Immature natural killer cell (primary cell): Measurements from ENCODE around the gene IQCE. TPM values are rescaled to one million over a fixed set of nuclear protein-coding genes. Genes with fewer than 3 reads are reported as not detected.
A peak's percentile ranks its signal among the peaks of the same experiment; 100 is the strongest.
"Not testable (repeated sequence)": the region's sequence is repeated elsewhere in the genome, so short reads cannot be mapped to it uniquely, and the experiment has no call there.

ENCODE experiments used
- DNase-seq, 3 donors: peaks; one replicate each; pipeline ENCODE4 v3.0.0; 2022; ENCODE audit warnings: mixed read lengths in 1 of 3
- H3K27ac Mint-ChIP-seq, 6 donors: one replicate each; pipeline ENCODE4 v1.8.0; 2020; ENCODE audit warnings: mixed read lengths in 6 of 6, mild to moderate bottlenecking in 5 of 6, inconsistent platforms in 4 of 6, moderate library complexity in 3 of 6
- H3K27me3 Mint-ChIP-seq, 3 donors: one replicate each; pipeline ENCODE4 v1.8.0; 2020 to 2021; ENCODE audit warnings: low read depth in 3 of 3, mild to moderate bottlenecking in 3 of 3, mixed read lengths in 3 of 3, moderate library complexity in 3 of 3, inconsistent platforms in 1 of 3
- H3K36me3 Mint-ChIP-seq, 3 donors: one replicate each; pipeline ENCODE4 v1.8.0; 2020; ENCODE audit warnings: mixed read lengths in 3 of 3, inconsistent platforms in 2 of 3, mild to moderate bottlenecking in 2 of 3
- H3K4me1 Mint-ChIP-seq, 2 donors: one replicate each; pipeline ENCODE4 v1.8.0; 2020; ENCODE audit warnings: inconsistent platforms in 2 of 2, mild to moderate bottlenecking in 2 of 2, mixed read lengths in 2 of 2, moderate library complexity in 1 of 2
- H3K4me3 Mint-ChIP-seq, 5 donors: one replicate each; pipeline ENCODE4 v1.8.0; 2020; ENCODE audit warnings: mild to moderate bottlenecking in 5 of 5, mixed read lengths in 5 of 5, inconsistent platforms in 3 of 5, moderate library complexity in 3 of 5
- H3K9me3 Mint-ChIP-seq, 6 donors: one replicate each; pipeline ENCODE4 v1.8.0; 2020; ENCODE audit warnings: mild to moderate bottlenecking in 6 of 6, mixed read lengths in 6 of 6, inconsistent platforms in 4 of 6, moderate library complexity in 3 of 6
- polyA plus RNA-seq, 3 donors: library from polyadenylated mRNA; unstranded; fragments of 300-500 nt; fragmentation: Illumina TruSeq; gene quantifications; one replicate each; pipeline ENCODE4 v1.2.3, GENCODE V29; 2021

Gene IQCE
- polyA plus RNA-seq, 3 donors from 2014 or later, result 1.9 to 4.2 TPM; not detected in 1

- H3K4me1 Mint-ChIP-seq, result no peaks in the 10 kb centered on the region
- no peak for DNase-seq
- peaks cover 3 to 9% (median 3%) of the 10 kb centered on the region in 3 donors for H3K36me3 Mint-ChIP-seq
- peak overlapping the region in 2 of 6 donors; percentile 45 to 49 for H3K27ac Mint-ChIP-seq
- H3K27me3 Mint-ChIP-seq, result peaks cover 6 to 44% (median 31%) of the 10 kb centered on the region in 3 donors
- H3K4me3 Mint-ChIP-seq, result no peak overlapping the region
- no peaks in the 10 kb centered on the region for H3K9me3 Mint-ChIP-seq
Observed at GRCh38 chr7:2542916-2543871, 15.6 kb upstream of the IQCE start.

- peaks cover 8 to 10% (median 10%) of the 10 kb centered on the region in 3 donors for H3K36me3 Mint-ChIP-seq
- no peak overlapping the region for H3K27ac Mint-ChIP-seq
- no peaks in the 10 kb centered on the region for H3K9me3 Mint-ChIP-seq
- H3K4me1 Mint-ChIP-seq, result peaks cover 1 to 6% of the 10 kb centered on the region in 2 donors
- no peak overlapping the region for H3K4me3 Mint-ChIP-seq
- DNase-seq, result no peak
- peaks cover 6 to 32% (median 22%) of the 10 kb centered on the region in 3 donors for H3K27me3 Mint-ChIP-seq
Observed at GRCh38 chr7:2544541-2545188, 14.1 kb upstream of the IQCE start.

DNA sequence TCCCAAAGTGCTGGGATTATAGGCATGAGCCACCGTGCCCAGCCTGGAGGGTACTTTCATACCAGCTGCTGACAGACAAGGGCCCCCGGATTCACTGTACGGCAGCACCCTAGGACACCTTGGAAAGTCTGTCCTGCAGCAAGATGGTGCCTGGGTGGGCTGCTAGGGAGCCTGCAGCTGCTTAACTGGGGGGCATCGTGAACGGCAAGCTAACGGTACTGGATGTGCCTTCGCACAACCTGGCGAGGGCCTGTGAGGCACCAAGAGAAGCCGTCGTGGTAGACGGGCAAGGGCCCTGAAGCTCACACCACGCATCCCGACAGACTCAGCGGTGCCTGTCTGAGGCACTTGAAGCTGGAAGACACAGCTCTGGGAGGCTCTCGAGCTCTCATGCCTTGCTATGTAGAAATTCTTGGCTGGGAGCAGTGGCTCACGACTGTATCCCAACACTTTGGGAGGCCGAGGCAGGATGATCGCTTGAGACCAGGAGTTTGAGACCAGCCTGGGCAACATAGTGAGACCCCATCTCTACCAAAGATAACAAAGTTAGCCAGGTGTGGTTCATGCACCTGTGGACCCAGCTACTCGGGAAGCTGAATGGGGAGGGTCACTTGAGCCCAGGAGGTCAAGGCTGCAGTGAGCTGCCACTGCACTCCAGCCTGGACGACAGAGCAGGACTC, 12.9 kb upstream of the IQCE start:
- H3K4me1 Mint-ChIP-seq, result peaks cover 4 to 6% of the 10 kb centered on the region in 2 donors
- peak overlapping the region in 1 of 5 donors; percentile 21 for H3K4me3 Mint-ChIP-seq
- no peak overlapping the region for H3K27ac Mint-ChIP-seq
- H3K27me3 Mint-ChIP-seq, result peaks cover 6 to 26% (median 24%) of the 10 kb centered on the region in 3 donors
- DNase-seq, result no peak
- no peaks in the 10 kb centered on the region for H3K9me3 Mint-ChIP-seq
- H3K36me3 Mint-ChIP-seq, result peaks cover 10 to 12% (median 11%) of the 10 kb centered on the region in 3 donors

DNA sequence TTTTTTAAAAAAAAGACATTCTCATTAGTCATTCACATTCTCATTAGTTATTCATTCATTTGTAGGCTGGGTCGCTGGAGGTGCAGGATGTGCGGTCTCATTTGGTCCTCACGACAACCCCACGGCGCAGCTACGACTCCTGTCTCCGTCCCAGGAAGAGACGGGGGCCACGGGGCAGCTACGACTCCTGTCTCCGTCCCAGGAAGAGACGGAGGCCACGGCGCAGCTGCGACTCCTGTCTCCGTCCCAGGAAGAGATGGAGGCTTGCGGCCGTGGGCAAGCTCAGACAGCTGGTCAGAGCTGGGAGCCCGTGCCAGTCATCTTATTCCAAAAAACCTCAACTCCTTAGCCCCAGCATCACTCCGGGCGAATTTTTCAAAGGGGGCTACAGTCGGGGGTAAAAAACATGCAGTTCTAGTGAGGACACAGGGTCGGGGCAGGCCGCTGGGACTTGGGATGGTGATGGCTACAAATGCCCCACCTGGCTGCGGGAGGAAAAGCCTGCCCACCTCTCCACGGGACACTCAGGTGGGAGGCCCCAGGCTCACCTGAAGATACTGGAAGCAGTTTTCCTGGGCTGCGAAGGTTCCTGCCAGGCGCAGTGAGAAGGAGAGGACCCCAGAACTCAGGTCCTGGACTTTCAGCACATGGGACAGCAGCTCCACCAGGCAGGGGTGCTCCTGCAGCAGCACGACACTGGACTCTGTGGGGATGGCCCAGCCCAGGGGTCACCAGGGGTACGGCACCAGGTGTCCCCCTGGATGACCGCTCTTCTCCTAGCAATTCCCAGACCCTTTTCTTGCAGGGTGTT, 11.8 kb upstream of the IQCE start:
- H3K27ac Mint-ChIP-seq, result no peak overlapping the region
- no peaks in the 10 kb centered on the region for H3K9me3 Mint-ChIP-seq

GRCh38 chr7:2551418-2551817, 7.4 kb upstream of the IQCE start:
- Mint-ChIP-seq H3K27me3 (peaks cover 0 to 7% (median 5%) of the 10 kb centered on the region in 3 donors), H3K4me1 (peaks cover 24 to 29% of the 10 kb centered on the region in 2 donors), H3K4me3 (no peak overlapping the region), H3K27ac (peak overlapping the region in 1 of 6 donors; percentile 40), H3K36me3 (peaks cover 10 to 17% (median 12%) of the 10 kb centered on the region in 3 donors), H3K9me3 (no peaks in the 10 kb centered on the region)
- no peak for DNase-seq

More for the DNA sequence above, 11.8 kb upstream of the IQCE start:
- no peak overlapping the region for H3K4me3 Mint-ChIP-seq
- DNase-seq, result no peak
- peaks cover 4 to 11% of the 10 kb centered on the region in 2 donors for H3K4me1 Mint-ChIP-seq
- H3K27me3 Mint-ChIP-seq, result peaks cover 6 to 18% (median 15%) of the 10 kb centered on the region in 3 donors
- H3K36me3 Mint-ChIP-seq, result peaks cover 10 to 15% (median 12%) of the 10 kb centered on the region in 3 donors

GRCh38 chr7:2553108-2553507, 5.7 kb upstream of the IQCE start:
- Mint-ChIP-seq H3K36me3 (peaks cover 2 to 15% (median 10%) of the 10 kb centered on the region in 3 donors), H3K27me3 (peaks cover 5 to 14% (median 6%) of the 10 kb centered on the region in 3 donors), H3K9me3 (no peaks in the 10 kb centered on the region), H3K4me3 (peak overlapping the region; percentile 2 to 88 (median 82)), H3K27ac (peak overlapping the region in 3 of 6 donors; percentile 19 to 59 (median 28)), H3K4me1 (peaks cover 29 to 37% of the 10 kb centered on the region in 2 donors)
- no peak for DNase-seq

DNA sequence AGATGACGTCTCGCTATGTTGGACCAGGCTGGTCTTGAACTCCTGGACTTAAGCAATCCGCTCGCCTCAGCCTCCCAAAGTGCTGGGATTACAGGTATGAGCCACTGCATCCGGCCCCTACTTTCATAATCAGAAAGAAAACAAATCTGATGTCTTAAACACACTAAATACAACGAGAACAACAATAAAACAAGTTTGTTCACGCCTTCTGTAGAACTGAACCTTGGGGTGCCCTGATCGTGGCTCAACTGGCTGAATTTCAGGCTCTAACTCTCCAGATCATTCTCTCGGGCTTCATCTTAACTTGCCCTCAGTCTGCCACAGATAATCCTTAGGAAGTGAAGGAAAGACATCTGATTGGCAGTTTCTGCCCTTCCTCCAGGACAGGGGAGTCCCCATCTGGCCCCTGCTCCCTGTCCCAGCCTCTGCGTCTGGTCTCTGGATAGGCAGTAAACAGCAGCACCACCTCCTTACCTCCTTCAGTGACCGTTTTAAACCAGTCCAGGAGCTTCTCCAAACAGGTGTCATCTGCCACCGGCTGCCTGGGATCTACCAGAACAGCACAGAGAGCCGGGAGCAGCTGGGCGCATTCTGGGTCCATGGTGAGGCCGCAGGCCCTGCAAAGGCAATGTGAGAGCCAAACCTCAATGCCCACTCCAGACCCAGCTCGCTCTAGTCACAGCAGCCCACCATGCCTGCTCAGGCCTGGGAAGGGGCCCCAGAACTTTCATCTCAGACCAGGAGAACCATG, 4.8 kb upstream of the IQCE start:
- Mint-ChIP-seq H3K4me3 (peak overlapping the region; percentile 82 to 89 (median 84)), H3K9me3 (no peaks in the 10 kb centered on the region), H3K4me1 (peaks cover 32 to 41% of the 10 kb centered on the region in 2 donors), H3K36me3 (peaks cover 0 to 14% (median 9%) of the 10 kb centered on the region in 3 donors), H3K27ac (peak overlapping the region; percentile 66 to 89 (median 78)), H3K27me3 (peaks cover 5 to 16% (median 12%) of the 10 kb centered on the region in 3 donors)
- DNase-seq, result no peak

DNA sequence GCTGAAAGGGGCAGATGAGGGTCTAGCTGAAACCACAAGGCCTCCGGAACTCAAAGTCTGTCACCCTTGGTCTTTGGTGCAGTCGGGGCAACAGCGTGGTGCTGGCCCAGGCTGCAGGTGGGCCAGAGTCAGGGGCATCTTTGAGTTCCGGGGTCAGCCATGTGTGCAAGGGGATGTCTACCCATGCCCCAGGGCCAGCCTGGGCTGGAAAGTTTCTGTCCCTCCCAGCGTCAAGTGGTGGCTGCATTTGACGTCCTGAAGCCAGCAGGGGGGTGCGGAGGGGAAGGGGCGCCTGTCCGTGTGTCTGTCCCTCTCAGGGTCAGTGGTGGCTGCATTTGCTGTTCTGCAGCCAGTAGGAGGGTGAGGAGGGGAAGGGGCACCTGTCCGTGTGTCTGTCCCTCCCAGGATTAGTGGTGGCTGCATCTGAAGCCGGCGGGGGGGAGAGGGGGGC, 4.1 kb upstream of the IQCE start:
- Mint-ChIP-seq H3K4me1 (peaks cover 32 to 35% of the 10 kb centered on the region in 2 donors), H3K36me3 (peaks cover 0 to 7% (median 4%) of the 10 kb centered on the region in 3 donors), H3K9me3 (no peaks in the 10 kb centered on the region), H3K27me3 (peaks cover 5 to 16% (median 12%) of the 10 kb centered on the region in 3 donors), H3K4me3 (peak overlapping the region; percentile 82 to 89 (median 84)), H3K27ac (peak overlapping the region; percentile 66 to 89 (median 78))
- no peak for DNase-seq

- H3K9me3 Mint-ChIP-seq, result no peaks in the 10 kb centered on the region
- DNase-seq, result peak; percentile 91 to 94 (median 92)
- H3K27me3 Mint-ChIP-seq, result peaks cover 5 to 16% (median 12%) of the 10 kb centered on the region in 3 donors
- peak within 1 kb of the TSS; percentile 66 to 89 (median 88) for H3K27ac Mint-ChIP-seq
- peaks cover 35 to 36% of the 10 kb centered on the region in 2 donors for H3K4me1 Mint-ChIP-seq
- H3K4me3 Mint-ChIP-seq, result peak within 1 kb of the TSS; percentile 82 to 89 (median 84)
- peaks cover 0 to 7% (median 2%) of the 10 kb centered on the region in 3 donors for H3K36me3 Mint-ChIP-seq
Observed at GRCh38 chr7:2555121-2556052, 3.4 kb upstream of the IQCE start, which contains the start of gene BRAT1. Gene BRAT1, minus strand, starts transcription at chr7:2555524. Its CDS starts 1,093 bp downstream, at chr7:2554431.

DNA sequence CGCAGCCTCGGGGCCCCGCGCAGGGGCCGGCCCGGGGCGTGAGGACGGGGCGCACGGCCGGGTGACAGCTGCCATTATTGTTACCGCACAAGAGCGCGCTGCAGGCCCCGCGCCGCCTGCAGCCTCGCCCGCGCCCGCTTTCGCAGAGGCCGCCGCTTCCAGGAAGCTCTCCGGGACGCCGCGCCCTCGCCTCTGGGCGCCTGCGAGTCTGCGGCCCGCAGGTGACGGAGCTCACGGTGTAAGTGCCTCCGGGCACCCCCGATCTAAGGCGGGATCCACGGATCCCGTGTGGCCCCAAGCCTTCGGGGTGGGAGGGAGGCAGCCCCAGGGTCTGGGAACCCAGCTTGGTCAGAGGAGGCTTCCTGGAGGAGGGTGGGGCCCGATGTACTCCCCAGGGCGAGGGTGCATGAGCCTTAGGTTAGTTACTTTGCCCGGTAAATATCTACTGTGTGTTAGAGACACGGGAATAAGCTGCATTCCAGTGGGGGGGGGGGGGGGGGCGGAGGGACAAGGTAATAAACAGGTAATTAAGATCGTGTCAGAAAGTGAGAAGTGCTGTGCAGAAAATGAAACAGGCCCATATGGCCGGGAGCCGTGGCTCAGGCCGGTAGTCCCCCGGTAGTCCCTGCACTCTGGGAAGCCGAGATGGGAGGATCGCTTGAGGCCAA, 638 bp downstream of the IQCE start:
- Mint-ChIP-seq H3K27me3 (peaks cover 5 to 14% (median 12%) of the 10 kb centered on the region in 3 donors), H3K4me1 (peaks cover 20 to 22% of the 10 kb centered on the region in 2 donors), H3K9me3 (no peaks in the 10 kb centered on the region), H3K4me3 (peak overlapping the region; percentile 62 to 85 (median 74)), H3K36me3 (no peaks in the 10 kb centered on the region), H3K27ac (peak overlapping the region in 3 of 6 donors; percentile 30 to 58 (median 57))
- DNase-seq, result no peak

DNA sequence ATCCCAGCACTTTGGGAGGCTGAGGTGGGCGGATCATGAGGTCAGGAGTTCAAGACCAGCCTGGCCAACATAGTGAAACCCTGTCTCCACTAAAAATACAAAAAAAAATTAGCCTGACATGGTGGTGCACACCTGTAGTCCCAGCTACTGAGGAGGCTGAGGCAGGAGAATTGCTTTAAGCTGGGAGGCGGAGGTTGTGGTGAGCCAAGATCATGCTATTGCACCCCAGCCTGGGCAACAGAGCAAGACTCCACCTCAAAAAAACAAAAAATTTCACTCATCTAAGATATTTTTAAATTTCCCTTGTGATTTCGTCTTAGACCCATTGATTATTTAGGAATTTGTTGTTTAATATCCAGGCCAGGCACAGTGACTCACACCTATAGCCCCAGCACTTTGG, 5.2 kb downstream of the IQCE start:
- not testable (repeated sequence) for H3K9me3 Mint-ChIP-seq, H3K4me3 Mint-ChIP-seq, DNase-seq, H3K36me3 Mint-ChIP-seq, H3K27me3 Mint-ChIP-seq, H3K27ac Mint-ChIP-seq
- peaks cover 6 to 11% of the 10 kb centered on the region in 2 donors for H3K4me1 Mint-ChIP-seq
